HG03025 (cell line): ENCODE measurements around the gene ONECUT1.
A peak's percentile ranks its signal among the peaks of the same experiment; 100 is the strongest.

Source experiments
- ATAC-seq: cut with Tn5 transposase; IDR thresholded peaks from one replicate; pipeline ENCODE4 v1.9.1; 2021; ENCODE audit warnings: mild to moderate bottlenecking, moderate library complexity; ENCODE audit not compliant: unreplicated experiment, low FRiP score

The ONECUT1 gene

GRCh38 chr15:52797625-52798501 lies 7.7 kb upstream of the ONECUT1 start:
- no peak for ATAC-seq

GRCh38 chr15:52796753-52797520 lies 6.8 kb upstream of the ONECUT1 start:
- no peak for ATAC-seq

GRCh38 chr15:52796228-52796521 lies 6.0 kb upstream of the ONECUT1 start:
- no peak for ATAC-seq

GRCh38 chr15:52795464-52796227 lies 5.5 kb upstream of the ONECUT1 start:
- no peak for ATAC-seq

- ATAC-seq: no peak
Observed at GRCh38 chr15:52794665-52795463, 4.7 kb upstream of the ONECUT1 start.

- no peak for ATAC-seq
Observed at GRCh38 chr15:52791776-52792175, 1.6 kb upstream of the ONECUT1 start.

GRCh38 chr15:52790941-52791751 lies 1.0 kb upstream of the ONECUT1 start:
- no peak for ATAC-seq

GRCh38 chr15:52789601-52790168 lies 451 bp downstream of the ONECUT1 start:
- peak; percentile 9 for ATAC-seq

- ATAC-seq: no peak
Observed at GRCh38 chr15:52789008-52789600, 1.0 kb downstream of the ONECUT1 start.

GRCh38 chr15:52788099-52788986 lies 1.8 kb downstream of the ONECUT1 start:
- ATAC-seq: no peak

- ATAC-seq: no peak
Observed at GRCh38 chr15:52787549-52788098, 2.5 kb downstream of the ONECUT1 start.

- no peak for ATAC-seq
Observed at GRCh38 chr15:52787123-52787503, 3.0 kb downstream of the ONECUT1 start.

- ATAC-seq: no peak
Observed at GRCh38 chr15:52786436-52787122, 3.6 kb downstream of the ONECUT1 start.

- no peak for ATAC-seq
Observed at GRCh38 chr15:52785672-52786406, 4.3 kb downstream of the ONECUT1 start.

GRCh38 chr15:52784799-52785671 lies 5.1 kb downstream of the ONECUT1 start:
- ATAC-seq: no peak
